ENCODE data around the gene ZNF653.

DNA sequence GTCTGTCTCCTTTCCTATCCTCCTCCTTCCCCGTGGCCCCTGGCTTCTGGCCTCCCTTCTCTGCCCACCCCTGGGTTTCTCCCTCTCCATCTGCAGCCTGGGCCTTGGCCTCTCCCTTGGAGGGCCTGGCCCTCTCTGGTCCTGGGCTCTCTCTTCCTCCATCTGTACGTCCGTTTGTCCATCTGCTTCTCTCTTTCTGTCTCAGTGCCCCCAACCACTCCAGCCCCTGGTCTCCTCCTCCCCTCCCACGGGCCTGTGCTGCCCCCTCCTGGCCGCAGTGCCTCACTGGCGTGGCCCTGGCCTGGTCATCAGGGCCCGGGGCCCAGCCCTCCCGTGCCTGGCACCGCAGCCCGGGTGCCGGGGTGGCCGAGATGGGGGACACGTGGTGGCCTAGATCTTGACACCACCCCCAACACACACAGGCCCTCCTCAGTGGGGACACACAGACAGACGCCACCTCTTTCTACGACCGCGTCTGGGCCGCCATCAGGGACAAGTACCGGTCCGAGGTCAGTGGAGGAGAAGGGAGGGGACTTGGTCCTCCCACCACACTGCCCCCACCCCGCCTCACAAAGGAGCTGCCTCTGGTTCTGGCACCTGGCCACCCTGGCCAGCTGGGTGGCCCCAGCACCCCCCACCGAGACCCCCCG lies 58.9 kb downstream of the ZNF653 start:
- TF ChIP-seq GATA3 (IDR thresholded peaks at IDR 0.05; ENCODE audit: low read depth, low read length) (no peak), GATA2 (IDR thresholded peaks at IDR 0.05; ENCODE audit: low read depth, low read length) (no peak)

All from SH-SY5Y (cell line).